Small intestine (tissue), 7 donors: ENCODE measurements around the gene GDF7. TPM values are rescaled to one million over a fixed set of nuclear protein-coding genes. Genes with fewer than 3 reads are reported as not detected.

Experiments used
- DNase-seq, 2 donors: peaks; one replicate each; pipeline versions ENCODE4 v3.0.0 to v3.0.0-alpha.2; 2013
- FAIRE-seq: peaks from 2 replicates; lab custom pipeline; 2012; peaks lifted over from hg19 to GRCh38; lab: Jason Lieb, UNC
- H3K27ac ChIP-seq, 3 donors: one replicate each; pipeline ENCODE4 v1.5.1; 2013; ENCODE audit warnings: low read length in 2 of 3, mild to moderate bottlenecking in 2 of 3, control low read depth in 1 of 3, inconsistent platforms in 1 of 3, low read depth in 1 of 3, moderate library complexity in 1 of 3
- H3K27me3 ChIP-seq, 3 donors: one replicate each; pipeline ENCODE4 v1.6.1; 2013; ENCODE audit warnings: low read length in 3 of 3, inconsistent platforms in 1 of 3; ENCODE audit not compliant: control insufficient read depth in 3 of 3, insufficient read depth in 3 of 3
- H3K36me3 ChIP-seq, 3 donors: one replicate each; pipeline ENCODE4 v1.6.1; 2013; ENCODE audit warnings: low read length in 3 of 3, inconsistent platforms in 1 of 3, low read depth in 1 of 3, mild to moderate bottlenecking in 1 of 3, moderate library complexity in 1 of 3; ENCODE audit not compliant: control insufficient read depth in 3 of 3, insufficient read depth in 2 of 3
- H3K4me1 ChIP-seq, 3 donors: one replicate each; pipeline ENCODE4 v1.6.1; 2013; ENCODE audit warnings: low read length in 2 of 3, inconsistent platforms in 1 of 3, low read depth in 1 of 3, mild to moderate bottlenecking in 1 of 3, moderate library complexity in 1 of 3; ENCODE audit not compliant: control insufficient read depth in 3 of 3, insufficient read depth in 2 of 3
- H3K4me3 ChIP-seq, 3 donors: one replicate each; pipeline ENCODE4 v1.5.1; 2013; ENCODE audit warnings: low read length in 3 of 3, control low read depth in 1 of 3, inconsistent platforms in 1 of 3, low read depth in 1 of 3, mild to moderate bottlenecking in 1 of 3, moderate library complexity in 1 of 3
- H3K9me3 ChIP-seq, 2 donors: one replicate each; pipeline ENCODE4 v1.6.1; 2013; ENCODE audit warnings: low read depth in 1 of 2, low read length in 1 of 2; ENCODE audit not compliant: control insufficient read depth in 2 of 2, insufficient read depth in 1 of 2
- WGBS, 3 donors: extraction: QIAGEN DNeasy Blood & Tissue Kit; methylation state at CpG; one replicate each; pipeline ENCODE4 v1.1.7; 2013; 5-methylcytosine and 5-hydroxymethylcytosine counted together
- polyA plus RNA-seq, 4 donors: library from polyadenylated mRNA; stranded (reverse) in 3 of 4; unstranded in 1 of 4; fragments of 200-250 nt in 3 of 4; fragments of 120-200 nt in 1 of 4; gene quantifications; one replicate each; pipeline versions ENCODE4 v1.2.1 to v1.2.3, GENCODE V29; 2013
- donor health status: healthy with polysubstance abuse.
- donor health status: control.
- donor health status: control.
- donor health status: Bipolar disorder and iron deficiency.
- donor health status: healthy.

GDF7 gene
- polyA plus RNA-seq, 4 donors, result 0.16 TPM; not detected in 2

GRCh38 chr2:20664071-20664390 is 2.9 kb upstream of the GDF7 start:
- FAIRE-seq (no peak), DNase-seq (no peak)
- WGBS, 3 donors, result 44 to 69% (median 61%) methylated on average over 2 of the region's 2 CpGs
- Histone ChIP-seq H3K36me3 (no peaks in the 10 kb centered on the region), H3K4me1 (peaks cover 0 to 16% (median 0%) of the 10 kb centered on the region in 3 donors), H3K9me3 (no peaks in the 10 kb centered on the region), H3K27ac (no peak overlapping the region), H3K27me3 (peaks cover 22 to 85% (median 51%) of the 10 kb centered on the region in 3 donors), H3K4me3 (no peak overlapping the region)

GRCh38 chr2:20664431-20665242 is 2.3 kb upstream of the GDF7 start:
- no peak overlapping the region for H3K4me3 ChIP-seq
- H3K36me3 ChIP-seq, result no peaks in the 10 kb centered on the region
- H3K27me3 ChIP-seq, result peaks cover 22 to 88% (median 56%) of the 10 kb centered on the region in 3 donors
- 19 to 25% (median 24%) methylated on average over 17 of the region's 17 CpGs for WGBS, 3 donors
- FAIRE-seq (no peak), DNase-seq (no peak)
- no peak overlapping the region for H3K27ac ChIP-seq
- no peaks in the 10 kb centered on the region for H3K9me3 ChIP-seq
- peaks cover 0 to 22% (median 0%) of the 10 kb centered on the region in 3 donors for H3K4me1 ChIP-seq

GRCh38 chr2:20665243-20666004 is 1.5 kb upstream of the GDF7 start:
- FAIRE-seq (no peak), DNase-seq (no peak)
- Histone ChIP-seq H3K36me3 (no peaks in the 10 kb centered on the region), H3K4me1 (peaks cover 0 to 29% (median 0%) of the 10 kb centered on the region in 3 donors), H3K9me3 (no peaks in the 10 kb centered on the region), H3K4me3 (no peak overlapping the region), H3K27me3 (peaks cover 27 to 92% (median 62%) of the 10 kb centered on the region in 3 donors), H3K27ac (no peak overlapping the region)
- WGBS, 3 donors, result 4% methylated on average over 49 of the region's 49 CpGs

- no peak for FAIRE-seq
- DNase-seq, result peak in 1 of 2 donors; percentile 32
- Histone ChIP-seq H3K4me3 (peak overlapping the region in 1 of 3 donors; percentile 53), H3K27me3 (peaks cover 32 to 92% (median 64%) of the 10 kb centered on the region in 3 donors), H3K4me1 (peaks cover 0 to 29% (median 0%) of the 10 kb centered on the region in 3 donors), H3K9me3 (no peaks in the 10 kb centered on the region), H3K36me3 (no peaks in the 10 kb centered on the region), H3K27ac (no peak overlapping the region)
- WGBS, 3 donors, result 1 to 2% (median 2%) methylated on average over 32 to 34 of the region's 34 CpGs
Measured at GRCh38 chr2:20666005-20666303, 990 bp upstream of the GDF7 start.

GRCh38 chr2:20667151-20667530 is 197 bp downstream of the GDF7 start:
- H3K4me1 ChIP-seq, result peaks cover 0 to 39% (median 0%) of the 10 kb centered on the region in 3 donors
- no peak overlapping the region for H3K27ac ChIP-seq
- FAIRE-seq (no peak), DNase-seq (no peak)
- peak overlapping the region in 1 of 3 donors; percentile 53 for H3K4me3 ChIP-seq
- H3K27me3 ChIP-seq, result peaks cover 32 to 96% (median 72%) of the 10 kb centered on the region in 3 donors
- peaks cover 0 to 3% of the 10 kb centered on the region in 2 donors for H3K9me3 ChIP-seq
- no peaks in the 10 kb centered on the region for H3K36me3 ChIP-seq
- 0 to 6% (median 1%) methylated on average over 7 to 62 of the region's 62 CpGs for WGBS, 3 donors

GRCh38 chr2:20667531-20668401 is 822 bp downstream of the GDF7 start:
- DNase-seq (peak in 1 of 2 donors; percentile 43), FAIRE-seq (no peak)
- Histone ChIP-seq H3K9me3 (peaks cover 0 to 3% of the 10 kb centered on the region in 2 donors), H3K27ac (no peak overlapping the region), H3K36me3 (no peaks in the 10 kb centered on the region), H3K27me3 (peaks cover 32 to 96% (median 73%) of the 10 kb centered on the region in 3 donors), H3K4me1 (peaks cover 0 to 39% (median 0%) of the 10 kb centered on the region in 3 donors), H3K4me3 (peak overlapping the region in 1 of 3 donors; percentile 53)
- 26 to 27% (median 27%) methylated on average over 24 to 39 of the region's 39 CpGs for WGBS, 3 donors

GRCh38 chr2:20668451-20668850 is 1.5 kb downstream of the GDF7 start:
- 93 to 96% (median 96%) methylated on average over 5 to 6 of the region's 6 CpGs for WGBS, 3 donors
- peaks cover 32 to 91% (median 68%) of the 10 kb centered on the region in 3 donors for H3K27me3 ChIP-seq
- DNase-seq (no peak), FAIRE-seq (no peak)
- no peak overlapping the region for H3K27ac ChIP-seq
- H3K4me1 ChIP-seq, result peaks cover 0 to 39% (median 0%) of the 10 kb centered on the region in 3 donors
- no peaks in the 10 kb centered on the region for H3K36me3 ChIP-seq
- no peak overlapping the region for H3K4me3 ChIP-seq
- peaks cover 0 to 3% of the 10 kb centered on the region in 2 donors for H3K9me3 ChIP-seq
